ENCODE results near the gene FAM184B. TPM values are rescaled to one million over a fixed set of nuclear protein-coding genes. Genes with fewer than 3 reads are reported as not detected.

Gene FAM184B
- polyA plus RNA-seq (2013, experiment 1 of 2): under 0.01 TPM
- under 0.01 TPM for polyA plus RNA-seq (2013, experiment 2 of 2)

DNA sequence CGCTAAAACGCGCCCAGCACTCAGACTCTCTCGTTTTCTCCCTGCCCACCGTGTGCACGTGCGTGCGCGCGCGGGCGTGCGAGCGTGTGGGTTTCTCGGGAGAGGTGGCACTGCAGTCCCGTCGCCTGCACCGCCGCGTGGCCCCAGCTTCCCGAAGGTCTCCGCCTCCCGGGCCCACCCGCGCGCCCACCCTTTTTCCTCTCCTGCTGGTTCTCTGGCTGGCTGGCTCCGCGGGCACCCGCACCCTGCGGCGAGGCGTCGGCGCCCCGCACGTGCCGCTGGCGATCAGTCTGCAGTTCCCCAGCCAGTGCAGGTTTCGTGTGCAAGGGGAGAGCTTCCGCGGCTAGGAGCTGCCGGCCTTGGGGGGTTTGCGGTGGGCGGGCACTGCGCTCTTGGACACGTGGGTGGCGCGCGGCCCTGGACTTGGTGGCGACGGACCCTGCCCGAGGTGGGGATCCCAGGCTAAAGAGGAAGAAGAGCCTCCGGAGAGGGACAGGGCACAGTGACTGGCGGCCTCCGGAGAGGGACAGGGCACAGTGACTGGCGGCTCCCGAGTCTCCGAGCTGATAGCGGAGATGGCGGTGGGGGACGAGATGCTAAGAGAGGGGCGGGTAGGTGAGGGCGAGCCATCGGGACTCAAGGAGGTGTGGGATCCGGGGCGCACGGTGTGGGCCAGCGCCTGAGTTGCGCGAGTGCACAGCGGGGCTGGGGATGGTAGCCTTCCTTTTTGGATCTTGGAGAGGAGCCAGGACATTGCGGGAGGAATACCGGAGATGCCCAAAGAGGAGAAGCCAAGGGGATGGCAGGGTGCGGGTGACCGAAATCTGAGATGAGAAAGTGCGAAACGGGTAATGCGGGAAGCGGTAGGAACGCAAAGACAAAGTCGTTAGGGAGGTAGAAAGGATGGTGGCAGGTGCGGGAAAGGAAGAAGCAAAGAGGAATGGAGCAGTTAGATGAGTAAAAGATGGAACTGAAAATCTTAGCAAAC, at the start of gene FAM184B:
TSS of gene FAM184B (minus strand) at position 322 of the 988 bp plus-strand sequence. CDS start 322 bp downstream, outside the sequence.
- peak within 1 kb of the TSS; percentile 43 for H3K9ac ChIP-seq (ENCODE audit: low read length)
- H3K23ac ChIP-seq (ENCODE audit: low read length in 2 of 2): peak within 1 kb of the TSS in 1 of 2 experiments; percentile 83
- H2BK120ac ChIP-seq (ENCODE audit: low read depth, low read length): no peak within 1 kb of the TSS
- H3K14ac ChIP-seq (ENCODE audit: low read length in 2 of 2): peak within 1 kb of the TSS in 1 of 2 experiments; percentile 36
- peak within 1 kb of the TSS; percentile 91 for H3K4me2 ChIP-seq (ENCODE audit: low read length, poor library complexity, severe bottlenecking)
- no peak within 1 kb of the TSS for H3K18ac ChIP-seq (ENCODE audit: low read depth in 1 of 2, low read length in 2 of 2)
- no peaks in the 10 kb centered on the region for H3K79me1 ChIP-seq (replicated peaks; ENCODE audit: low read length, poor library complexity, severe bottlenecking)
- no peak within 1 kb of the TSS for H2BK12ac ChIP-seq (ENCODE audit: low read length in 2 of 2)
- no peak within 1 kb of the TSS for H4K91ac ChIP-seq (ENCODE audit: low read length)
- H3K4me3 ChIP-seq (ENCODE audit: insufficient read depth in 1 of 2, low read depth in 1 of 2, low read length in 2 of 2): peak within 1 kb of the TSS; percentile 47 to 75
- H2AFZ ChIP-seq (ENCODE audit: low read depth, low read length): peak within 1 kb of the TSS; percentile 36
- H2AK5ac ChIP-seq (ENCODE audit: low read length, severe bottlenecking): no peak within 1 kb of the TSS
- no peak within 1 kb of the TSS for H2BK5ac ChIP-seq (ENCODE audit: low read depth, low read length, poor library complexity, severe bottlenecking)
- no peak within 1 kb of the TSS for H3K4ac ChIP-seq (ENCODE audit: low read depth in 1 of 2, low read length in 2 of 2)
- WGBS: 4% methylated on average over 82 of the region's 82 CpGs
- H3K36me3 ChIP-seq (ENCODE audit: control insufficient read depth in 1 of 2, insufficient read depth in 2 of 2, low read depth in 1 of 2, low read length in 2 of 2): no peaks in the 10 kb centered on the region
- peaks cover 14% of the 10 kb centered on the region for H3K4me1 ChIP-seq (ENCODE audit: control insufficient read depth, insufficient read depth, low read depth, low read length)
- H2BK15ac ChIP-seq (ENCODE audit: low read depth, poor library complexity, severe bottlenecking): no peak within 1 kb of the TSS
- H3K9me3 ChIP-seq (ENCODE audit: control insufficient read depth, low read length): no peaks in the 10 kb centered on the region
- peak; percentile 11 for DNase-seq
- no peak within 1 kb of the TSS for H4K8ac ChIP-seq (ENCODE audit: low read length)
- no peak within 1 kb of the TSS for H3K27ac ChIP-seq (ENCODE audit: low read length, poor library complexity, severe bottlenecking)
- peaks cover 31% of the 10 kb centered on the region in 2 experiments for H3K27me3 ChIP-seq (ENCODE audit: control insufficient read depth in 1 of 2, insufficient read depth in 1 of 2, low read length in 2 of 2)

DNA sequence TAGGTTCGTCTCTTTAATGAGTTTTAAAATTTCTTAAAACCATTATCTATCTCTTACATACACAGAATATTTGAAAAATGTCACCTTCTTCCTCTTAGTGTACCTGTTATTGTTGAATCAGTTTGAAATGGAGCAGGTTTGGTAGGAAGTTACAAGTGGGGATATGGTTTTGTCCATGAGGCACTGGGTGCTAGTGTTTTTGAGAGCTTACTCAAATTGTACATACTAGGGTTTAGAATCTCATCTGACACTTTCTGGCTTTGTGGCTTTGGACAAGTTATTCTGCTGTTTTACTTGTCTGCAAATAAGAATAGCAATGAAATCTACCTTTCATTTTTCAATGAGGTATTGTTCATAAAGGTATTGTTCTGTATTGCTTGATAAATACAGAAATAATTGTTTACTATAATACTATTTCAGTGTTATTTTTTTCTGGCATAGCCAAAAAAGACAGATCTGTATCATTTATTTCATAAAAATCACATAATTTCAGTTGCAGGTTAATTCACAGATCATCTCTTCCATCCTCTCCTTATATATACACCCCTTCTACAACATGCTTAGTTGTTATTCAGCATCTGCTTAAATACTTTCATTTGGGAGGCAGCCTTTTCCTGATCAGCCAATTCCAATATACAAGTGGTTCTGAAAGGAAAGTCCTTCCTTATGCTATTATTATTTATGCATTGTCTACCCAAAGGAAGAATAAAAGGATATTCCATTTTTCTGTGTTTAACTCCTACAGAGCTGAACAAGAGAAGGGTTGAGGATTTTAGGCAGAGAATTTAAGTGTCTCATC, 42.6 kb upstream of the FAM184B start:
- Histone ChIP-seq H4K91ac (ENCODE audit: low read length) (no peak overlapping the region), H3K4me2 (ENCODE audit: low read length, poor library complexity, severe bottlenecking) (no peak overlapping the region), H3K79me1 (replicated peaks; ENCODE audit: low read length, poor library complexity, severe bottlenecking) (peaks cover 4% of the 10 kb centered on the region), H3K27me3 (ENCODE audit: control insufficient read depth in 1 of 2, insufficient read depth in 1 of 2, low read length in 2 of 2) (no peaks in the 10 kb centered on the region), H3K4ac (ENCODE audit: low read depth in 1 of 2, low read length in 2 of 2) (no peak overlapping the region), H3K14ac (ENCODE audit: low read length in 2 of 2) (no peak overlapping the region), H2BK12ac (ENCODE audit: low read length in 2 of 2) (no peak overlapping the region), H2AK5ac (ENCODE audit: low read length, severe bottlenecking) (no peak overlapping the region), H3K9me3 (ENCODE audit: control insufficient read depth, low read length) (no peaks in the 10 kb centered on the region), H2BK15ac (ENCODE audit: low read depth, poor library complexity, severe bottlenecking) (no peak overlapping the region), H2AFZ (ENCODE audit: low read depth, low read length) (no peak overlapping the region), H3K27ac (ENCODE audit: low read length, poor library complexity, severe bottlenecking) (no peak overlapping the region), H3K4me3 (ENCODE audit: insufficient read depth in 1 of 2, low read depth in 1 of 2, low read length in 2 of 2) (no peak overlapping the region), H3K18ac (ENCODE audit: low read depth in 1 of 2, low read length in 2 of 2) (no peak overlapping the region), H3K36me3 (ENCODE audit: control insufficient read depth in 1 of 2, insufficient read depth in 2 of 2, low read depth in 1 of 2, low read length in 2 of 2) (no peaks in the 10 kb centered on the region), H4K8ac (ENCODE audit: low read length) (no peak overlapping the region), H3K23ac (ENCODE audit: low read length in 2 of 2) (no peak overlapping the region), H3K9ac (ENCODE audit: low read length) (no peak overlapping the region), H2BK5ac (ENCODE audit: low read depth, low read length, poor library complexity, severe bottlenecking) (no peak overlapping the region), H3K4me1 (ENCODE audit: control insufficient read depth, insufficient read depth, low read depth, low read length) (no peaks in the 10 kb centered on the region), H2BK120ac (ENCODE audit: low read depth, low read length) (no peak overlapping the region)
- no peak for DNase-seq
- no CpG with 5 or more reads among the region's 1 CpG for WGBS

DNA sequence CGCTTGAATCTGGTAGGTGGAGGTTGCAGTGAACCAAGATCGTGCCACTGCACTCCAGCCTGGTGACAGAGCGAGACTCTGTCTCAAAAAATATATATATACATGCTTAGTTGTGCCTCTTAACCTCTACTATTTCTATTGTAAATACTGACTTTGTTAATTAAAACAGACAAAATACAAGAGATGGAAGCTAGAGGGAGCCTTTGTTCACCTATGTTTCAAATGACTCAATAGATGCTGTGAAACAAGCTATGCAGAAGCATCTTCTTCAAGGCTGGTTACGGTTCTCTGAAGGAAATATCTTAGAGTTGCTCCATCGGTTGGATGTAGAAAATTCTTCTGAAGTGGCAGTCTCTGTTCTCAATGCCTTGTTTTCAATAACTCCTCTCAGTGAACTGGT, 35.6 kb upstream of the FAM184B start:
- H4K91ac ChIP-seq (ENCODE audit: low read length): no peak overlapping the region
- no peaks in the 10 kb centered on the region for H3K27me3 ChIP-seq (ENCODE audit: control insufficient read depth in 1 of 2, insufficient read depth in 1 of 2, low read length in 2 of 2)
- peaks cover 4% of the 10 kb centered on the region for H3K79me1 ChIP-seq (replicated peaks; ENCODE audit: low read length, poor library complexity, severe bottlenecking)
- H3K9ac ChIP-seq (ENCODE audit: low read length): no peak overlapping the region
- H3K4me3 ChIP-seq (ENCODE audit: insufficient read depth in 1 of 2, low read depth in 1 of 2, low read length in 2 of 2): peak overlapping the region in 1 of 2 experiments; percentile 41
- no peak overlapping the region for H2BK12ac ChIP-seq (ENCODE audit: low read length in 2 of 2)
- no peak overlapping the region for H3K4ac ChIP-seq (ENCODE audit: low read depth in 1 of 2, low read length in 2 of 2)
- H3K4me2 ChIP-seq (ENCODE audit: low read length, poor library complexity, severe bottlenecking): no peak overlapping the region
- H4K8ac ChIP-seq (ENCODE audit: low read length): no peak overlapping the region
- H2AFZ ChIP-seq (ENCODE audit: low read depth, low read length): no peak overlapping the region
- DNase-seq: peak; percentile 76
- no peaks in the 10 kb centered on the region for H3K36me3 ChIP-seq (ENCODE audit: control insufficient read depth in 1 of 2, insufficient read depth in 2 of 2, low read depth in 1 of 2, low read length in 2 of 2)
- H3K9me3 ChIP-seq (ENCODE audit: control insufficient read depth, low read length): no peaks in the 10 kb centered on the region
- H3K23ac ChIP-seq (ENCODE audit: low read length in 2 of 2): no peak overlapping the region
- H2BK15ac ChIP-seq (ENCODE audit: low read depth, poor library complexity, severe bottlenecking): no peak overlapping the region
- 84% methylated on average over 2 of the region's 5 CpGs for WGBS
- H2BK120ac ChIP-seq (ENCODE audit: low read depth, low read length): no peak overlapping the region
- H3K18ac ChIP-seq (ENCODE audit: low read depth in 1 of 2, low read length in 2 of 2): no peak overlapping the region
- no peak overlapping the region for H2AK5ac ChIP-seq (ENCODE audit: low read length, severe bottlenecking)
- no peaks in the 10 kb centered on the region for H3K4me1 ChIP-seq (ENCODE audit: control insufficient read depth, insufficient read depth, low read depth, low read length)
- no peak overlapping the region for H3K27ac ChIP-seq (ENCODE audit: low read length, poor library complexity, severe bottlenecking)
- H2BK5ac ChIP-seq (ENCODE audit: low read depth, low read length, poor library complexity, severe bottlenecking): no peak overlapping the region
- no peak overlapping the region for H3K14ac ChIP-seq (ENCODE audit: low read length in 2 of 2)

DNA sequence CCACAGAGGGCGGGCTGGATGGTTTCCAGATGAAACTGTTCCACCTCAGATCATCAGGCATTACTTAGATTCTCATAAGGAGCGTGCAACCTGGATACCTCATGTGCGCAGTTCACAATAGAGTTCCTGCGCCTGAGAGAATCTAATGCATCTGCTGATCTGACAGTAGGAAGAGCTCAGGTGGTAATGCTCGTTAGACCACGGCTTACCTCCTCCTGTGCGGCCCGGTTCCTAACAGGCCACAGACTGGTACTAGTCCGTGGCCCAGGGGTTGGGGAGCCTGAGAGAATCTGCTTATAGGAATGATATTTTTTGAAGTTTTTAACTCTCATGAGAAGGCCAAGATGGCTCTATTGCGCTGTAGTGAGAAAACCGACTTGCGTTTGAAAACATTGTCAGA, 34.7 kb upstream of the FAM184B start:
- Histone ChIP-seq H3K4me2 (ENCODE audit: low read length, poor library complexity, severe bottlenecking) (no peak overlapping the region), H3K4me1 (ENCODE audit: control insufficient read depth, insufficient read depth, low read depth, low read length) (no peaks in the 10 kb centered on the region), H2BK5ac (ENCODE audit: low read depth, low read length, poor library complexity, severe bottlenecking) (no peak overlapping the region), H2BK120ac (ENCODE audit: low read depth, low read length) (no peak overlapping the region), H3K79me1 (replicated peaks; ENCODE audit: low read length, poor library complexity, severe bottlenecking) (peaks cover 2% of the 10 kb centered on the region), H3K14ac (ENCODE audit: low read length in 2 of 2) (no peak overlapping the region), H3K9ac (ENCODE audit: low read length) (no peak overlapping the region), H2BK12ac (ENCODE audit: low read length in 2 of 2) (no peak overlapping the region), H2AK5ac (ENCODE audit: low read length, severe bottlenecking) (no peak overlapping the region), H3K27me3 (ENCODE audit: control insufficient read depth in 1 of 2, insufficient read depth in 1 of 2, low read length in 2 of 2) (no peaks in the 10 kb centered on the region), H3K18ac (ENCODE audit: low read depth in 1 of 2, low read length in 2 of 2) (no peak overlapping the region), H3K9me3 (ENCODE audit: control insufficient read depth, low read length) (no peaks in the 10 kb centered on the region), H4K91ac (ENCODE audit: low read length) (no peak overlapping the region), H3K4ac (ENCODE audit: low read depth in 1 of 2, low read length in 2 of 2) (no peak overlapping the region), H2AFZ (ENCODE audit: low read depth, low read length) (peak overlapping the region; percentile 15), H3K36me3 (ENCODE audit: control insufficient read depth in 1 of 2, insufficient read depth in 2 of 2, low read depth in 1 of 2, low read length in 2 of 2) (no peaks in the 10 kb centered on the region), H3K23ac (ENCODE audit: low read length in 2 of 2) (no peak overlapping the region), H2BK15ac (ENCODE audit: low read depth, poor library complexity, severe bottlenecking) (no peak overlapping the region), H4K8ac (ENCODE audit: low read length) (no peak overlapping the region), H3K27ac (ENCODE audit: low read length, poor library complexity, severe bottlenecking) (no peak overlapping the region), H3K4me3 (ENCODE audit: insufficient read depth in 1 of 2, low read depth in 1 of 2, low read length in 2 of 2) (no peak overlapping the region)
- no peak for DNase-seq
- WGBS: 98% methylated on average over 12 of the region's 12 CpGs
